Adipocyte (in vitro differentiated cells): ENCODE data around the gene LRRC14B.
"Not testable (repeated sequence)": the region's sequence is repeated elsewhere in the genome, so short reads cannot be mapped to it uniquely, and the experiment has no call there.

ENCODE experiments used
- DNase-seq: peaks from one replicate; pipeline ENCODE4 v3.0.0-alpha.2; 2015; ENCODE audit warnings: low read depth
- H3K27me3 ChIP-seq: replicated peaks from 2 replicates; pipeline ENCODE4 v1.7.0; 2013; ENCODE audit warnings: mild to moderate bottlenecking, low read length, moderate library complexity; ENCODE audit not compliant: control insufficient read depth, insufficient read depth
- H3K36me3 ChIP-seq: 2 replicates; pipeline ENCODE4 v1.7.0; 2013; ENCODE audit warnings: low read length, mild to moderate bottlenecking, moderate library complexity; ENCODE audit not compliant: control insufficient read depth, insufficient read depth, severe bottlenecking
- H3K4me1 ChIP-seq: 2 replicates; pipeline ENCODE4 v1.7.0; 2013; ENCODE audit warnings: mild to moderate bottlenecking, low read length, moderate library complexity; ENCODE audit not compliant: control insufficient read depth, insufficient read depth
- H3K4me3 ChIP-seq: 2 replicates; pipeline ENCODE4 v1.7.0; 2013; ENCODE audit warnings: mild to moderate bottlenecking, low read length, moderate library complexity
- H3K9ac ChIP-seq: 2 replicates; pipeline ENCODE4 v1.7.0; 2013; ENCODE audit warnings: mild to moderate bottlenecking, low read length, moderate library complexity
- H3K9me3 ChIP-seq: 2 replicates; pipeline ENCODE4 v1.7.0; 2013; ENCODE audit warnings: mild to moderate bottlenecking, low read length, moderate library complexity; ENCODE audit not compliant: control insufficient read depth

The LRRC14B gene

DNA sequence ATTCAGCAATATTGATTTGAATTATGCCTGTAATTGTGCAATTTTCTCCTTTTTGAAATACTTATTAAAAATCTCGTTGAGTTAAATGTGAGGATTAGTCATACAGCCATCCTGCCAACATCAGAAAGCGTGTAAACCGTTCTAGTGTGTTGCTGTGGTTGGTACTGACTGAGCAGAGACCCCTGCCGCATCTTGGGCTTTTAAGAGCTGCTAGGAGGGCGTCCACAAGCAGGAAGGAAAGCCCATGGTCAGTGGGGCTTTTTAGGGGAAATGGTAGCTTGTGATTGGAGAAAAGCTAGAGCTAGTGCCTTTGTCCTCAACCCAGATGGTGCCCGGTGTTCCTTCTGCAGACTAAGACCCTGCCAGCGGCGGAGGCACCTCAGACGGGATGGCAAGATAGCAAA is 28.2 kb downstream of the LRRC14B start:
- H3K9ac ChIP-seq, result peak overlapping the region; percentile 97
- peak; percentile 60 for DNase-seq
- H3K9me3 ChIP-seq, result no peaks in the 10 kb centered on the region

DNA sequence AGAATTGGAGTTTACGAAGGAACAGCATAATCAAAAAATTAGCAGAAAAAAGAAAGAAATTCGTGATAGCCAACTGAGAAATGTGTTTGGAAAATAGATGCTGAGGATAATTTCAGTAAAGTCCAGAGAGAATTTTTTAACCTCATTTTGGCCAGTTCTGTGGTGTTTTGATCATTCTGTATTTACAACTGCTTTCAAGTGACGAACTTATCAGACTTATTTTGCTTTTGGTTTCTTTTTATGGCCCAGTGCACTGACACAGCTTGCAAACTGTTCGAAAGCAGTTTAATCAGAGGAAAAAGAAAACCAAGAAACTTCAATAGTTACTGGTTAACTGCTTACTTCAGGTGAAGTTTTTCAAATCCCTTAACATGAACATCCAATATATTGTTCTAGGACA is 28.7 kb downstream of the LRRC14B start:
- DNase-seq, result peak; percentile 11
- Histone ChIP-seq H3K9ac (peak overlapping the region; percentile 97), H3K9me3 (no peaks in the 10 kb centered on the region), H3K36me3 (peaks cover 13% of the 10 kb centered on the region), H3K4me1 (peaks cover 26% of the 10 kb centered on the region), H3K4me3 (peak overlapping the region; percentile 85), H3K27me3 (no peaks in the 10 kb centered on the region)

More for the DNA sequence above, 28.2 kb downstream of the LRRC14B start:
- Histone ChIP-seq H3K4me3 (peak overlapping the region; percentile 85), H3K36me3 (peaks cover 8% of the 10 kb centered on the region), H3K4me1 (peaks cover 28% of the 10 kb centered on the region), H3K27me3 (no peaks in the 10 kb centered on the region)

DNA sequence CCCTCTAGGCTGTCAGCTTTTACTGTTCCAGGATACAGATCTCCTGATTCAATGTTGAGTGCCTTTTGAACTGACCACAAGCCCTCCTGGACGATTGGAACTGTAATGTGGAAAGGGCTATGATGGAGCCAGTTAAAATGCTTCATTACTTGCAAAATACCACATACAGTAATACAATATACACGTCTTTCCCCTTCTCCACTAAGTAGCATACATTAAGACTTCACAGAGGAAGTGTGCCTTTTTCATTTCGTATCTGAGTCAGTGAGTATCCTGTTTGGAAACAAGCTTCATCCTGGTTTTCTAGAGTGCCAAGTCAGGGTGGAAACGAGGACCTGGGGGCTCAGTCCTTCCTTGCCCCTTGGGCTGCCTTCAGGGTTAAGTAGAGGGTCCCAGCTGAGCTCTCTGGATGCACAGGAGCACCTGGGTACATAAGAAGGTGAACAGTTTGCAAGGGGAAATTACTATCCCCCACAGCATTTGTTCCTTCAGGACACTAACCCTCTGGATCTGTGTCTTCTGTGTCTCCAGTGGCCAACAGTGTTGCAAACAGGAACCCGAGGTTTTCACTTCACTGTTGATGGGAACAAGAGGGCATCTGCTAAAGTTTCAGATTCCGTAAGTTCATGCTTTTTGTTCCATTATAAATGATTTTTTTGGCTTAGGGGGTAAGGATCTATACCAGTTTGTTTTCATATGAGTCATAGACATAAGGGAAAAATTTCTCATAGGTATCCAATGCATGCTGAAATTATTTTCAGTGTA is 31.8 kb downstream of the LRRC14B start:
- Histone ChIP-seq H3K36me3 (peaks cover 42% of the 10 kb centered on the region), H3K4me1 (peaks cover 25% of the 10 kb centered on the region)
- H3K4me3 ChIP-seq, H3K9me3 ChIP-seq, H3K27me3 ChIP-seq, H3K9ac ChIP-seq: not testable (repeated sequence)
- peak; percentile 5 for DNase-seq

DNA sequence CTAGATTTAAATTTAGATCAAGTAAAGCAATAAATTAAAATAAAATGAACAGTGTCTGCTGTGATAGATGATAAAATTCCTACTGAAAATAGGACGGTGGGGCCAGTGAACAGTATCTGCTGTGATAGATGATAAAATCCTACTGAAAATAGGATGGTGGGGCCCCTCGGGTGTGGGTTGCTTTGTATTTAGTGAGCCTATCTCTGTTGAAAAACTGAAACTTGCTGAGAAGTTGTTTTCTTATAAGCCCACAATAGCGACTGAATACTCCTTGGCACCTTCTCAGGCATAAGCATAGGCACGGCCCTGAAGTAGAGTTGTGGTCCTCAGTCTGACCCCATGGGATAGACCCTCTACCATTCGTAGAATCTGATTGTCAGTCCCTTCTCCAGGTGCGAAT is 32.5 kb downstream of the LRRC14B start:
- H3K9me3 ChIP-seq, result no peaks in the 10 kb centered on the region
- peaks cover 48% of the 10 kb centered on the region for H3K36me3 ChIP-seq
- peaks cover 25% of the 10 kb centered on the region for H3K4me1 ChIP-seq
- no peak overlapping the region for H3K4me3 ChIP-seq
- no peak for DNase-seq
- no peaks in the 10 kb centered on the region for H3K27me3 ChIP-seq
- H3K9ac ChIP-seq, result no peak overlapping the region

DNA sequence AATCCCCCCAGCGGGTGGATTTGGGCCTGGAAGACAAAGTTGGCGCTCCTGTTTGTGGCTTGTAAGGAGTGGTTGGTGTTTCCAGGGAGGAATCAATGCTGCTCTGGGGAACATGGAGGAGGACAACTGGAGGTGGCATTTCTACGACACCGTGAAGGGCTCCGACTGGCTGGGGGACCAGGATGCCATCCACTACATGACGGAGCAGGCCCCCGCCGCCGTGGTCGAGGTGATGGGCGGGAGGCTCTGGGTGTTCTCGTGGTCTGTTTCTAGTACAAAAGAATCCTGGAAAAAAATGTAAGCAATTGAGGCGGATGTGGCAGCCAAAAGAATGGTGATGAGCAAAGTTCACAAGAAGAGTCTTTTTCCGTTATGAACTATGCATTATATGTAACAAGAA is 34.0 kb downstream of the LRRC14B start:
- no peak for DNase-seq
- Histone ChIP-seq H3K4me1 (peaks cover 23% of the 10 kb centered on the region), H3K36me3 (peaks cover 64% of the 10 kb centered on the region)

DNA sequence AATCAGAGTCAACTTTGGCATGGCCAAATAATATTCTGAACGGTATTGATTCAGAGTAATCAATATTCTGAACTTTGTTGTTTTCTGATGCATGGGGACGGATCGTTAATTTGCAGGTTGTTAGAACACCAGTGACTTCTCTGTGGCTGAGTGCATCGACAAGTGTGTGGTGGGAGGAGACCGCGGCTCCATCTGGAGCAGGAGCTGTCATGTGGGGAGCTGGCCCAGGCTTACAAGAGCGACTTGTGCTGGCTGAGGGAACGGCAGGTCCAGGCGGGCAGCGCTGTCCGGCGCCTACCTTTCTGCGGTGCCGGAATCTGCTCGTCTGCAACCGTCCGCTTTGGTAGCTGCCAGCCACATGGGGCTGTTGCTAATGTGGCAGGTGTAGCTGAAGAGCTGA is 36.1 kb downstream of the LRRC14B start:
- not testable (repeated sequence) for H3K4me3 ChIP-seq, DNase-seq, H3K9ac ChIP-seq, H3K27me3 ChIP-seq, H3K9me3 ChIP-seq
- H3K4me1 ChIP-seq, result peaks cover 12% of the 10 kb centered on the region
- H3K36me3 ChIP-seq, result peaks cover 82% of the 10 kb centered on the region

More for the DNA sequence above, 34.0 kb downstream of the LRRC14B start:
- Histone ChIP-seq H3K4me3 (no peak overlapping the region), H3K9ac (no peak overlapping the region), H3K27me3 (no peaks in the 10 kb centered on the region), H3K9me3 (no peaks in the 10 kb centered on the region)

DNA sequence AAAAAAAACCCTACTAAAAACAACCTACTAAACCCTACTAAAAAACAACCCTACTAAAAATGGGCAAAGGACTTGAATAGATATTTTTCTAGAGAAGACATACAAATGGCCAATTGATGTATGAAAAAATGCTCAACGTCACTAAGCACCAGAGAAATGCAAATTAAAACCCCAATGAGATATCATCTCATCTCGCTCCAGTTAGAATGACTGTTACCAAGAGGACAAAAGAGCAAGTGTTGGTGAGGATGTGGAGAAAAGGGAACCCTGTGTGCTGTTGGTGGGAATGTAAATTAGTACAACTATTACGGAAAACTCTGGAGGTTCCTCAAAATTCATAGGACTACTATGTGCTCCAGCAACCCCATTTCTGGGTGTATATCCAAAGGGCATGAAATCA is 37.6 kb downstream of the LRRC14B start:
- no peaks in the 10 kb centered on the region for H3K9me3 ChIP-seq
- no peak overlapping the region for H3K4me3 ChIP-seq
- H3K9ac ChIP-seq, result no peak overlapping the region
- DNase-seq, result no peak
- no peaks in the 10 kb centered on the region for H3K27me3 ChIP-seq
- H3K4me1 ChIP-seq, result no peaks in the 10 kb centered on the region
- H3K36me3 ChIP-seq, result peaks cover 94% of the 10 kb centered on the region

DNA sequence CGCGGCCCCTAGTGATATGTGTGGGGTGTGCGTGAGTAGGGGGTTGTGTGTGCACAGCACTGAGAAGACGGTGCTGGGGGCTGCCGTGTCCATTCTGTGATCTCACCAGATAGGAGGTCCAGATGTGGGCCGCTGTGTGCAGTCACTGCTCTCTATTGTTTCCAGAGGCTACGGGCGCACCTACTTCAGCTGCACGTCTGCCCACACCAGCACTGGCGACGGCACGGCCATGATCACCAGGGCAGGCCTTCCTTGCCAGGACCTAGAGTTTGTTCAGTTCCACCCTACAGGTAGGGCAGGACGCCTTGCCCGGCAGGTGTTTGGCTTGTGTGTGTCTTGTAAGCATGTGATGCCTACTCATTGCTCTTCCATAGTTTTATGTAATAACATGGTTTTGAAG is 39.4 kb downstream of the LRRC14B start:
- Histone ChIP-seq H3K9me3 (no peaks in the 10 kb centered on the region), H3K27me3 (no peaks in the 10 kb centered on the region), H3K4me1 (no peaks in the 10 kb centered on the region), H3K9ac (no peak overlapping the region), H3K36me3 (peaks cover 92% of the 10 kb centered on the region), H3K4me3 (no peak overlapping the region)
- no peak for DNase-seq

DNA sequence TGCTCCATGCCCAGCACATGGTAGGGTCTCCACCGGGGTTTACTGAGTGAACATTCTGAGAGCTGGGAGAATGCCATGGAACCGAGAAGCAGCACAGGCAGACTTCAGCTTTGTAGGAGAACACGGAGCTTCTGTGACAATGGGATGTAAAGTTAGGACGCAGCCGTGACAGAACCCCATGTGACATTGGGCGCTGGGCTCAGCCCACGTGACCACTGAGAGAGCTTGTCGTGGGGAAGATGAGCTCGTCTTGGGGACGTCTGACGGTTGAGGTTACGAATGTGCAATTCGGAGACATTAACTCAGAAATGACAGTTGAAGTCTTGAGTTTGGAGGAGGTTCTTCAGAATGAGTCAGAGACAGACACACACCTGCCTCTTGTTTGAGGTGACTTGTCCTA is 40.4 kb downstream of the LRRC14B start:
- H3K36me3 ChIP-seq, result peaks cover 92% of the 10 kb centered on the region

DNA sequence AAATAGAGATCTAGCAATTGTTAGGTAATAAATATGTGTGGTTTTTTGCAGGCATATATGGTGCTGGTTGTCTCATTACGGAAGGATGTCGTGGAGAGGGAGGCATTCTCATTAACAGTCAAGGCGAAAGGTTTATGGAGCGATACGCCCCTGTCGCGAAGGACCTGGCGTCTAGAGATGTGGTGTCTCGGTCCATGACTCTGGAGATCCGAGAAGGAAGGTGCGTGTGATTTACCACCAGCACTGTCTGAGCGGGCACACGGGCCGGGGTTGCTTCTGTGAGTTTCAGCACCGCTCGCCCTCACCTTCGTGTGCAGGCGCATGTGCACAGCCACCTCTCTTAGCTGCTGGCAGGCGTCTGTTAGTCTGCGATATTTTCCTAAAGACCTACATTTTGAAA is 42.1 kb downstream of the LRRC14B start:
- H3K4me3 ChIP-seq, H3K4me1 ChIP-seq, DNase-seq, H3K27me3 ChIP-seq, H3K9me3 ChIP-seq, H3K9ac ChIP-seq: not testable (repeated sequence)
- H3K36me3 ChIP-seq, result peaks cover 84% of the 10 kb centered on the region

More for the DNA sequence above, 40.4 kb downstream of the LRRC14B start:
- no peaks in the 10 kb centered on the region for H3K27me3 ChIP-seq
- no peak overlapping the region for H3K4me3 ChIP-seq
- no peak overlapping the region for H3K9ac ChIP-seq
- no peak for DNase-seq
- no peaks in the 10 kb centered on the region for H3K9me3 ChIP-seq
- H3K4me1 ChIP-seq, result no peaks in the 10 kb centered on the region

DNA sequence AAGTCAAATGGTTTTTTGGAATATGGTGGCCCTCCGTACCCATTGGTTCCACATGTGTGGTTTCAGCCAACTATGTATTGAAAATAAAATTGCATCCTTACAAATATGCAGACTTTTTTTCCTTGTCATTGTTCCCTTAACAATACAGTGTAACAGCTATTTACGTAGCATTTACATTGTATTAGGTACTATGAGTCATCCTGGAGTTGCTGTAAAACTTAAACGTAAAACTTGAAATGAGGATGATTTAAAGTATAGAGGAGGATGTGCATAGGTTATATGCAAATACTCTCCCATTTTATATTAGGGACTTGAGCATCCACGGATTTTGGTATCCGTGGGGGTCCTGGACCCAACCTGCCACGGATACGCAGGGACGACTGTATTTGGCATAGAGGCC is 43.2 kb downstream of the LRRC14B start:
- peaks cover 81% of the 10 kb centered on the region for H3K36me3 ChIP-seq
- no peak overlapping the region for H3K9ac ChIP-seq
- no peak for DNase-seq

DNA sequence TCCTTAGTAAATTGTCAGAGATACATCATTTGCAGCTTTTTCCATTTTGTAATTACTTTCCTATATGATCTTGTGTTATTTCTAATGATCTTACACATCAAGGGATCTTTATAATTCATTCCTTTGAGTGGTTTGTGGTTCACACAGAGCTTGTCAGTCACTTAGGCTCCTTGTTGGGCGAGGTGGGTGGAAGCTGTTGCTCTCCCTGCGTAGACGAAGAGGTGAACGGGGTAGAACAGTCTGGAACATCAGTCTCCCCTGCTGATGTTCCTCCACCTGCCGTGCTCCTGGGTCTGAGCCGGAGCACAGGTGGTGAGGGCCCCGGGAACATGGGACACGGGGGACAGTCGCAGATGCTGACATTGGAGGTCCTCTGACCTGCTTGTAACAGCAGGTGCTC is 44.2 kb downstream of the LRRC14B start:
- H3K27me3 ChIP-seq, H3K4me3 ChIP-seq, H3K9me3 ChIP-seq, H3K9ac ChIP-seq, H3K4me1 ChIP-seq, DNase-seq: not testable (repeated sequence)
- H3K36me3 ChIP-seq, result peaks cover 77% of the 10 kb centered on the region

More for the DNA sequence above, 43.2 kb downstream of the LRRC14B start:
- H3K9me3 ChIP-seq, result no peaks in the 10 kb centered on the region
- H3K4me3 ChIP-seq, result no peak overlapping the region
- no peaks in the 10 kb centered on the region for H3K27me3 ChIP-seq
- H3K4me1 ChIP-seq, result no peaks in the 10 kb centered on the region
